Iris pigment epithelial cell (primary cell): ENCODE measurements around the gene MSRB1.
"Not testable (repeated sequence)": the region's sequence is repeated elsewhere in the genome, so short reads cannot be mapped to it uniquely, and the experiment has no call there.

Experiments
- DNase-seq: peaks from one replicate; pipeline ENCODE4 v3.0.0-alpha.2; 2011; ENCODE audit warnings: low read depth

Gene MSRB1

GRCh38 chr16:1960665-1961630 is 17.9 kb upstream of the MSRB1 start:
- DNase-seq: no peak

- peak; percentile 87 for DNase-seq
Observed at GRCh38 chr16:1959269-1960039, 16.5 kb upstream of the MSRB1 start, which contains the start of gene NDUFB10. Gene NDUFB10, plus strand, starts transcription at chr16:1959538. Its CDS starts 87 bp downstream, at chr16:1959625.

GRCh38 chr16:1958715-1959268 is 15.8 kb upstream of the MSRB1 start:
- no peak for DNase-seq

GRCh38 chr16:1958143-1958491 is 15.1 kb upstream of the MSRB1 start:
- not testable (repeated sequence) for DNase-seq

- not testable (repeated sequence) for DNase-seq
Observed at GRCh38 chr16:1957434-1958142, 14.6 kb upstream of the MSRB1 start.

- DNase-seq: no peak
Observed at GRCh38 chr16:1953734-1954133, 10.7 kb upstream of the MSRB1 start.

GRCh38 chr16:1950559-1950958 is 7.6 kb upstream of the MSRB1 start:
- no peak for DNase-seq

- no peak for DNase-seq
Observed at GRCh38 chr16:1950047-1950446, 7.0 kb upstream of the MSRB1 start.

- DNase-seq: no peak
Observed at GRCh38 chr16:1949507-1949906, 6.5 kb upstream of the MSRB1 start.

- no peak for DNase-seq
Observed at GRCh38 chr16:1947369-1947670, 4.3 kb upstream of the MSRB1 start.

- DNase-seq: no peak
Observed at GRCh38 chr16:1946495-1947368, 3.7 kb upstream of the MSRB1 start.

- no peak for DNase-seq
Observed at GRCh38 chr16:1945559-1946391, 2.8 kb upstream of the MSRB1 start.

- no peak for DNase-seq
Observed at GRCh38 chr16:1944612-1945199, 1.7 kb upstream of the MSRB1 start.

- DNase-seq: peak; percentile 26
Observed at GRCh38 chr16:1942047-1942809, 771 bp downstream of the MSRB1 start.

- peak; percentile 63 for DNase-seq
Observed at GRCh38 chr16:1941162-1942046, 1.6 kb downstream of the MSRB1 start.

- DNase-seq: no peak
Observed at GRCh38 chr16:1940273-1941161, 2.5 kb downstream of the MSRB1 start.

GRCh38 chr16:1939833-1940232 is 3.2 kb downstream of the MSRB1 start:
- not testable (repeated sequence) for DNase-seq
